Measurements from ENCODE around the gene GUCA1C.

The GUCA1C gene

DNA sequence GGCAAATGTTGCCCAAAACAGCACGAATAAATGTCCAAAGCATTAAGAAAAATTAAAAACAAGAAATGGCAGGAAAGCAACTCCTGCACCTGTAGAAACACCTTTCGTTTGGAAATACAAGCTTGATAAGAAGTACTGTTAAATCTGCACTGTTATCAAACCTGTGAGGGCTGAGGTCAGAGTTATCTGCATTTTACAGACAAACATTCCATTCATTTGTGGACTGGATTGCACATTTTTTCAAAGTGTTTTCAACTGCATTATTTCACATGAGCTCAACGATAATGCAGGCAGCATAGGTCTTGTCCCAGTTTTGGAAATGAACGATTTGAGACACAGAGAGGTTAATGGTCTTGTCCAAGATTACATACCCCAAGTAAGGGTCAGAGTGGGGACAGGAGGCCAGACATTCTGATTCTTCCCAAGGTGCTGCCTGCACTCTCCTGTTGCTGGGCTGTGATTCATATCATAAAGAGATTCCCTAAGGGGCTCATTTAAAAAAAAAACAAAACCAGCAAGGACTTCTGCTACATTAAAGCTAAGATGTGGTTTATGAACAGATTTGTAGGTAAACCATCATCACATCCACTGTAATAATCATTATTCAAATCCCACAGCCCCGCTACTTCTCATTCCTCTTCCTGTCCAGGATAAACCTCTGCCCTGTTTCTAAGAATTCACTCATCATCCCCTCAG, 13.0 kb downstream of the GUCA1C start:
- H3K4me3 Mint-ChIP-seq = no peak overlapping the region
- ATAC-seq (replicated peaks) = no peak
- no peak overlapping the region for H3K27ac Mint-ChIP-seq
- H3K9me3 Mint-ChIP-seq = no peaks in the 10 kb centered on the region
- no peak for DNase-seq
- no peaks in the 10 kb centered on the region for H3K36me3 Mint-ChIP-seq
- no peaks in the 10 kb centered on the region for H3K4me1 Mint-ChIP-seq
- H3K27me3 Mint-ChIP-seq = no peaks in the 10 kb centered on the region

DNA sequence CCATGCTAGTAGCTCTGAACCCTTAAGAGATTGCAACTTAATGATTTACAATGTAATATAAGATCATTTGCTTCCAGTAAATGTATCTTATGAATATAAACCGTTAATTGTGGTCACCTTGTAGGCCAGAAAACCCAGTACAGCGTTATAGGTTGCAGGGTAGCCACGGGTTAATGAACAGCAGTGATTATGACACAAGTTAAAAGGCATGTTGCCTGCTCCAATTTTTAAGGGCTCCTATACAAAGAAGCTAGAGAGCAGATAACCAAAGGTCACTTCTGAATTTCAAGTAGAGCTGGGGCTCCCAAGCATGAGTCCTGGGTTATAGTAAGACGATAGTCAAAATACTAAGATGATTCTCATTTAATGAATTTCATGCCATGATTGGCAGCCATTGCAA, 13.5 kb downstream of the GUCA1C start:
- Mint-ChIP-seq H3K4me3 (no peak overlapping the region), H3K36me3 (no peaks in the 10 kb centered on the region), H3K27ac (no peak overlapping the region), H3K9me3 (no peaks in the 10 kb centered on the region), H3K4me1 (no peaks in the 10 kb centered on the region), H3K27me3 (no peaks in the 10 kb centered on the region)
- DNase-seq (no peak), ATAC-seq (replicated peaks) (no peak)

DNA sequence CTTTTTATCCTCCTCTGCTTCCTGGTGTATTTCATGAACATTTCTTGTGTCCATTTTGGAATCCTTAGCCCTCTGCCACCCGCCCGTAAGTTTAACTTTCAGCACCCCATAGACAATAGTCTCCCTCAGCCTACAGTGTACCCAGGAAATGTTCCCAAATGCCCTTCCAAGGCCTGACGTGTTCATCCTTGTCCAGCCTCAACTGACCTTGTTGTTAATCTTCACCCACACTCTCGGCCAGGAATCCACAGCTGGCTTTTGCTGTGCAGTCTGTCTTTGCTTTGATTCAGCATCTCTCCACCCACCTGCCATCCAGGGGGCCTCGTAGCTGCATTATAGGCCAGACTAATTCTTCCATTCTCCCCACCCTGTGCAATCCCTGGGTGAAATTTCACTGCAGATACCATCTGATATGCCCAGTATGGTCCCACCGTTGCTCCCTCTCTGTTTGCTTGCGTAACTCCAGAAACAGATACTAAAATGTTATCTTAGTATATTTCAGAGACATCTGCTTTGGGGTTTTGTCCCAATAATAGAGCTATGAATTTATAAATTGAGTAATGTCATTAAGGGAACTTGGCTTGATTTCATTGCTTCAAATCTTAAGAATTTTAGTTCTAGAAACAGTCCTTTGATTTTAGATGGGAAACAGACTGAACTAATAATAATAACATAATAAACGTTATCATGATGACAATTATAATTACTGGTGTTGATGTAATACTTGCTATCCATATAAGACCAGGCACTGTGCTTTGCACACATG, 16.6 kb downstream of the GUCA1C start:
- ATAC-seq (replicated peaks) = no peak
- peaks cover 0 to 1% of the 10 kb centered on the region in 2 donors for H3K36me3 Mint-ChIP-seq
- H3K27me3 Mint-ChIP-seq = peaks cover 4 to 8% of the 10 kb centered on the region in 2 donors
- H3K9me3 Mint-ChIP-seq = peaks cover 0 to 2% of the 10 kb centered on the region in 2 donors
- no peak overlapping the region for H3K27ac Mint-ChIP-seq
- H3K4me1 Mint-ChIP-seq = no peaks in the 10 kb centered on the region
- no peak for DNase-seq
- no peak overlapping the region for H3K4me3 Mint-ChIP-seq

DNA sequence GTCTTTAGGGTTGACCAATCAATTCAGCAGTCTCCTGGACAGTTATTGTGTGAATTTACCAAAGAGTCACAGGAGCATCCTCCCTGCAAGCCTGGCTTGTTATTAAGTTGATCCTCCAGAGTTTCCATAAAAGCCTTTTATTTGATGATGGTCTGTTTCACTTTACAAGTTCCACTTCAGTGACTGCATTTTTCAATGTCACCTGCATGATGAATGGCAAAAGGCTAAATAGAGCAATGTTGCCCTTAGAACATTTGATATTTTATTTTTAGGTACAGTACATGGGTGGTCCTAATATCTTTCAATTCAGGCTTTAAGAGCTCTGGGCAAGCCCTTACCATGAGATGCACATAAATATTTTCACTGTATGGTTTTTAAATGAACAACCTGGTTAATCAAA, 22.6 kb downstream of the GUCA1C start:
- H3K4me1 Mint-ChIP-seq = no peaks in the 10 kb centered on the region
- no peak for ATAC-seq (replicated peaks)
- H3K36me3 Mint-ChIP-seq = peaks cover 0 to 7% of the 10 kb centered on the region in 2 donors
- peaks cover 15 to 26% of the 10 kb centered on the region in 2 donors for H3K27me3 Mint-ChIP-seq
- no peak overlapping the region for H3K27ac Mint-ChIP-seq
- H3K4me3 Mint-ChIP-seq = no peak overlapping the region
- H3K9me3 Mint-ChIP-seq = peaks cover 9 to 13% of the 10 kb centered on the region in 2 donors
- DNase-seq = no peak

DNA sequence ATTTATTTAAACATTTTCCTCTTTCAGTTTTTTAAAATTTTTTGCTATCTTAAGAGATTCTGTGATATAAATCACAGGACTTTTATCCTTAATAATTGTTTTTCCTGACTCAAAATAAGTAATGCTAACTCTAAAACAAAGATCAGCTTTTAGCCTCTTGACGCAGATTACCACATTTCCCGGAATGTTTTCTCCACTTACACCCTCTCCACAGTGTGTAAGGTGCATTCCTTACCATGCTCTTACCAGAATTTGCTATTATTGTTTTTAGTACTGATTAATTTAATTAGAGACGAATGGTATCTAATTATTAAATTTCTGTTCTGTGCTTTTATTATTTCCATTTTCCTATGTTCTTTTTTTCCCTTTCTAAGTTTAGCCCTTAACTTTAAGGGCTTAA, 34.8 kb downstream of the GUCA1C start:
- Mint-ChIP-seq H3K4me3 (no peak overlapping the region), H3K27me3 (peaks cover 33 to 46% of the 10 kb centered on the region in 2 donors), H3K4me1 (no peaks in the 10 kb centered on the region), H3K36me3 (no peaks in the 10 kb centered on the region), H3K27ac (no peak overlapping the region), H3K9me3 (no peaks in the 10 kb centered on the region)
- ATAC-seq (replicated peaks) (no peak), DNase-seq (no peak)

DNA sequence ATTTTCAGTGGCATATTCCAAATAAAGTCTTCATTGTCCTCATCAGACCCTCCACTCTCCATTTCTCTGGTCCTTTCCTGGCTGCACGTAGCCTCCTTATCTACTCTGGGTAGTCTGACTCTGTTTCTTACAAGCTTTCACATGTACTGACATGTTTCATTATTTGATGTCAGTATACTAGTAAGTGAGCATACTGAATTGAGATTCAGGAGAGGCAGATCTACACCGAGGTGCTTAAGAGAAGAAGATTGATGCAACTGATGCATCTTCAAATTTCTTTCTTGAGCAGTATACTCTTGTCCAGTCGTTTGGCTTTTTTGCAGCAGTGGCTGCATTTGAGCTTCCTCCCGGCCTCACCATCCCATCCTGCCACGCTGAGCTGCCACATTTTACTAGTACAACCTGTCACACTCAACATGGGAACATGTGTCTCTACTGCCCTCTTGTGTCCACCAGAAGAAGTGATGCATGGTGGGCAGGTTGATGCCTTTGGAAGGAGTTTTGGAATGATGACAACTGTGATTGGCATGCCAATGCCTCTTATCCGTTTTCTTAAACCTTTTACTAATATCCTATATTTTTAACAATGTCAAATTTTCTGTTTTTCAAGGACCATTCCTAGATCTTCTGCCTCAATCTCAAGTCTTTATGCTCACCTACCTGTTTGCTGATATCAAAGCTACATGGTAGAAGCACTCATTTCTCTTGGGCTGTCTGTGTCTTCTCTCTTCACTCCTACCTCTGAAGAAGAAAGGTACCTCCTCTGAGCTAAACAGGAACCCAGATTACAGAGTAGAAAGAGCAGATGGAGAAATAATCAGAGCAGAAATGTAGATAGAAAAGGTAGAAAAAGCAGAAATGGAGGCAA, 38.7 kb downstream of the GUCA1C start:
- no peaks in the 10 kb centered on the region for H3K4me1 Mint-ChIP-seq
- H3K36me3 Mint-ChIP-seq = no peaks in the 10 kb centered on the region
- no peaks in the 10 kb centered on the region for H3K9me3 Mint-ChIP-seq

DNA sequence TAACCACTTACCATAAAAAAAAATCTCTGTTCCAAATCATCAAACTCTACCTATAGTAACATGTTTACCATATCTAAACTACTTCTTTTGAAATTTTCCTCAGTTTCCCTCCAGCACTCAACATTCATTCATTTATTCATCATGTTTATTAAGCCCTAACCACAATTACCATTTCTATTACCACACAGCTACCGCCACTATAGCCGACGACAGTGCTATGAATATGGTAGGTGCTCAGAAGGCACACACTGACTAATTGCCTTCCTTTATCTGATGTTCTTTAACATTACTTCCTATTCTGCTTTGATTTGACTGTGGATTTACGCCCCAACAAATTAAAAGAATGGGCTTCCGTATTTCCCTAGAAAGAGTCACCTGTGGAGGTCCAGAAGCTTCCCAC, 43.9 kb downstream of the GUCA1C start:
- no peaks in the 10 kb centered on the region for H3K36me3 Mint-ChIP-seq
- ATAC-seq (replicated peaks) (no peak), DNase-seq (no peak)
- no peaks in the 10 kb centered on the region for H3K4me1 Mint-ChIP-seq
- H3K27ac Mint-ChIP-seq = no peak overlapping the region
- no peaks in the 10 kb centered on the region for H3K9me3 Mint-ChIP-seq
- no peak overlapping the region for H3K4me3 Mint-ChIP-seq
- peaks cover 13 to 28% of the 10 kb centered on the region in 2 donors for H3K27me3 Mint-ChIP-seq

More for the DNA sequence above, 38.7 kb downstream of the GUCA1C start:
- Mint-ChIP-seq H3K27me3 (peaks cover 27 to 34% of the 10 kb centered on the region in 2 donors), H3K27ac (no peak overlapping the region), H3K4me3 (no peak overlapping the region)
- peak; percentile 25 for DNase-seq
- ATAC-seq (replicated peaks) = peak; percentile 84 to 91

DNA sequence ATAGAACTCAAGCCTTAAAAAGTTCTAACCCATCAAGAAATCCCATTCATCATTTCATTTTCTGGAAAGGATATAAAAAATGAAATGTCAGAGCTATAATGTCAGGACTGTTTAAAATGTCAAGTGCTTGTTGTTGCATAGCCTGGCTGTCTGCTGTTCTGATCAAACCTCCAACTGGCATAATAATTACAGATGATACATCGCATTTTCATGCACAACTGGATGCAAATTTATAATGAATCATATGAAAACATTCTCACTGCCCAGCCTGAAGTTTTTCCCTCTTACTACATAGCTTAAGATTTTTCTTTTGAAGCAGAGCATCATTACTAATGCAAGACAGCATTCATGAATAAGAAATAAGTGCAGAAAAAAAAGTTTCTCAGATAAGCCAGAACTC, 46.5 kb downstream of the GUCA1C start:
- peaks cover 6 to 20% of the 10 kb centered on the region in 2 donors for H3K27me3 Mint-ChIP-seq
- no peak for ATAC-seq (replicated peaks)
- no peak for DNase-seq
- H3K27ac Mint-ChIP-seq = no peak overlapping the region
- H3K4me1 Mint-ChIP-seq = no peaks in the 10 kb centered on the region
- peaks cover 0 to 4% of the 10 kb centered on the region in 2 donors for H3K9me3 Mint-ChIP-seq
- no peak overlapping the region for H3K4me3 Mint-ChIP-seq
- H3K36me3 Mint-ChIP-seq = no peaks in the 10 kb centered on the region

DNA sequence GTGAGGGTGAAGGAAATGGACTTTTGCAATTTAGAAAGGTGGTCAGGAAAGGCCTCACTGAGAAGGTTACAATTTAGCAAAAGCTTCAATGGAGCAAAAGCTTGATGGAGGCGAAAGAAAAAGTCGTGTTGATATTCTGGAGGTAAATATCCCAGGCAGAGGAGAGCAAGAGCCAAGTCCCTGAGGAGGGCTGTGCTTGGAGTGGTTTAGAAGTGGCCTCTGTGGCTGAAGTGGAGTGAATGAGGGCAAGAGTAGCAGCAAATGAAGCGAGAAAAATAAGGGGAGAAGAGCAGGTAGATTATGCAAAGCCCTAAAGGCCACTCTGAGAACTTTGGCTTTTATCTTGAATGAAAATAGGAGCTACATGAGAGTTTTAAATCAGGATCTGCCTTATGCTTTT, 54.1 kb downstream of the GUCA1C start:
- H3K27me3 Mint-ChIP-seq = peaks cover 4 to 6% of the 10 kb centered on the region in 2 donors
- no peak overlapping the region for H3K27ac Mint-ChIP-seq
- H3K4me3 Mint-ChIP-seq = no peak overlapping the region
- H3K4me1 Mint-ChIP-seq = peaks cover 0 to 4% of the 10 kb centered on the region in 2 donors
- no peaks in the 10 kb centered on the region for H3K36me3 Mint-ChIP-seq
- DNase-seq (no peak), ATAC-seq (replicated peaks) (no peak)
- H3K9me3 Mint-ChIP-seq = peaks cover 0 to 3% of the 10 kb centered on the region in 2 donors

DNA sequence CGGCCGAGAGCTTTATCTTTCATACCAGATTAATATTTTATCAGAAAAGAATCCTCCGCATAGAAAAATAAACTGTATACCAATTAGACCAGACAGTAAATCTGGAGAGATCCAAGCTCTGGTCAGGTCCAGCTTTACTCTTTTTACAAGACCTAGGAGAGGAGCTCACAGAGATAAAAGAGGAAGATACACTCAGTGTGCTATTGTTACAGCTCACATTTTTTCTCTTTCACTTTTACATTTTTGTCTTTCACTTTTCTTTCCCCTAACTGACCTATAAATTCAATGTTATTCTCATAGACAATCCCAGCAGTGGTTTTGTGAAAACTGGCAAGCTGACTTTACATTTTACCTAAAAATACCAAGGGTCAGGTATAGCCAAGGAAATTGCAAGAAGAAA, 55.8 kb downstream of the GUCA1C start:
- Mint-ChIP-seq H3K27me3 (peaks cover 4 to 6% of the 10 kb centered on the region in 2 donors), H3K9me3 (no peaks in the 10 kb centered on the region), H3K4me3 (no peak overlapping the region), H3K4me1 (peaks cover 0 to 4% of the 10 kb centered on the region in 2 donors), H3K27ac (no peak overlapping the region), H3K36me3 (no peaks in the 10 kb centered on the region)
- DNase-seq = no peak
- ATAC-seq (replicated peaks) = peak; percentile 25 to 39

DNA sequence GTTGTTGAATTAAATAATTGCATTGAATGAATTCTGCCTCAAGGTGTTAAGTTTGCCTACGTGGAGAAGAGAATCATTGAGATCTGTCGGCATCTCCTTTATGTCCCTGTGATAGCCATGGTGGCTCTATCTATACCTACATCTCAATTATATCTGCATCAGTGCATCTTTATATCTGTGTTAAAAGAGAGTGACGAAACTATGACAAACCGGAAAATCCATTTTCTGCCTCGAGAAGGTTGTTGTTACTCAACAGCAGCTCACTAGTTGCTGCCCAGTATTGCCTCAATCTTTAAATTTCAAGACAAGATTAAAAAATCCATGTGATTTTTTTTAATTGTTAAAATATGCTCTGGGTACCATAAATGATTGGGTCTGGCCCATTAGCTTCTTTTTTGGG, 58.7 kb downstream of the GUCA1C start:
- Mint-ChIP-seq H3K4me3 (no peak overlapping the region), H3K27me3 (peaks cover 4 to 6% of the 10 kb centered on the region in 2 donors), H3K36me3 (no peaks in the 10 kb centered on the region), H3K9me3 (no peaks in the 10 kb centered on the region), H3K27ac (no peak overlapping the region), H3K4me1 (peaks cover 0 to 4% of the 10 kb centered on the region in 2 donors)
- DNase-seq (no peak), ATAC-seq (replicated peaks) (no peak)

DNA sequence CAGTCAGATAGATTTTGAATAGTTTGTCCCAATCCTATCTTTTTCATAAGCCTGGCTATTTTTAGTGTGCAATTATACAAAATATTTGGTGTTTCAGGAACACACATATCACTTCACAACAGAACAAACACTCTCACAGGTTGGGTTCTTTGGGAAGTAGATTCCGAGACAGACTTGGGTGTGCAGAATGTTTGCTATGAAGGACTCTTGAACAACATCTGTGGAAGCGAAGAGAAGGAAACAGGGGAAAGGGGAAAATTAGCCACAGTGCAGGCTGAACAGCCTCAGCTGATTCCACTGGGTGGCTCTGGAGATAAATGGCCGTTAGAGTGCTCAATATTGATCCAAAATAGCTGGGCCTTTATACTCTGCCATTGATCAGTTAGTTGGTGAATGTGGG, 61.8 kb downstream of the GUCA1C start:
- Mint-ChIP-seq H3K27me3 (peaks cover 4 to 6% of the 10 kb centered on the region in 2 donors), H3K4me3 (no peak overlapping the region), H3K4me1 (no peaks in the 10 kb centered on the region), H3K36me3 (no peaks in the 10 kb centered on the region), H3K9me3 (no peaks in the 10 kb centered on the region), H3K27ac (no peak overlapping the region)
- no peak for ATAC-seq (replicated peaks)
- DNase-seq = no peak

DNA sequence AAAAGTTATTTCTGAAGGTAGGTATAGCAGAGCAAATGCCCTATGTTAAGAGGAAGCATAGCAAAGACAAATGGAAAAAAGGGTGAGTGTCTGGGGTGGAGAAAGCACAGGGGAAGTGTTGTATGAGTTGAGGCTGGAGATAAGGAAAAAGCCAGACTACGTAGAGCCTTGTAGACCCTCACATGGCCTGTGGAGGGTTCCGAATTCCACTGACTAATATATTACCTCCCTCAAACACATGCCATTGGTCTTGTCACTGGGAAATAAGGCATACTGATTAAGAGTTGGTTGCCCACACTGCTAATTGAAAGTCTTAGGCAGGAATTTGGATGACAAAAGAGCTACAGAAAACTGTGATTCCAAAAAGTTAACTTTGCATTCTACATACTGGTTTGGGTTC, 65.9 kb downstream of the GUCA1C start:
- DNase-seq = no peak
- Mint-ChIP-seq H3K4me1 (no peaks in the 10 kb centered on the region), H3K27me3 (no peaks in the 10 kb centered on the region), H3K9me3 (no peaks in the 10 kb centered on the region), H3K4me3 (no peak overlapping the region), H3K27ac (no peak overlapping the region), H3K36me3 (no peaks in the 10 kb centered on the region)
- ATAC-seq (replicated peaks) = no peak

DNA sequence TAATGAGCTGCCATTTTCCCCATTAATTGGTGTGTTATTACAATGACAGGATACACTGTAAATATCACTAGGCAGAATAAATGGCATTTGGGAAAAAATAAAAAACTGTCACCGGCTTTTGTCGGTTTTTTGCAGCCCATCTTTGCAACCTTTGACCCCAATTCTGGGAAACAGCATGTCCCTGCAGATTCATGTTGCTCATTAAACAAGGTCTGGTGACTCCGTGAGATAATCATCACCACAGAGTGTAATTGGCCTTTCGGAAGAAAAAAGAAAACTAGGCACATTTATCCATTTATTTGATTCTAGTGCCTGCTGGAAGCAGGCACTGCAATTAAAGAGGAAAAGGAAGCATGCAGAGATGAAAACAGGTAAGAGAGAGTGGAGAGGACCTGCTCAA, 66.6 kb downstream of the GUCA1C start:
- no peaks in the 10 kb centered on the region for H3K36me3 Mint-ChIP-seq
- no peak for DNase-seq
- no peaks in the 10 kb centered on the region for H3K27me3 Mint-ChIP-seq

More for the DNA sequence above, 66.6 kb downstream of the GUCA1C start:
- ATAC-seq (replicated peaks) = no peak
- H3K4me3 Mint-ChIP-seq = no peak overlapping the region
- no peak overlapping the region for H3K27ac Mint-ChIP-seq
- H3K4me1 Mint-ChIP-seq = no peaks in the 10 kb centered on the region
- H3K9me3 Mint-ChIP-seq = no peaks in the 10 kb centered on the region

Measured in stimulated activated naive B cell treated with anti-CD40 and anti-IgM and Interleukin-4, amounts not matched to agents 10 μg/mL and 1 μg/mL and 100 μg/mL, for 72 hours (primary cell).